WTC11 (cell line): ENCODE measurements around the gene AHNAK.

Experiments used
- ATF3 ChIP-seq: sonication (generic); formaldehyde crosslinking; conservative IDR thresholded peaks from 2 replicates; pipeline ENCODE4 v1.8.1; 2022; ENCODE audit warnings: mild to moderate bottlenecking, missing genetic modification reagents
- CTCF ChIP-seq: fragments of 200-600 bp; IDR thresholded peaks from 2 replicates; pipeline ENCODE4 v1.8.0; 2022; ENCODE audit warnings: antibody characterized with exemption
- FOXK1 ChIP-seq: sonication (generic); formaldehyde crosslinking; IDR thresholded peaks from 2 replicates; pipeline ENCODE4 v1.8.0; 2022; ENCODE audit warnings: mild to moderate bottlenecking, moderate library complexity, missing genetic modification reagents
- MAX ChIP-seq: sonication (generic); formaldehyde crosslinking; IDR thresholded peaks from 2 replicates; pipeline ENCODE4 v1.8.0; 2022; ENCODE audit warnings: mild to moderate bottlenecking, missing genetic modification reagents
- MYBL2 ChIP-seq: sonication (generic); formaldehyde crosslinking; IDR thresholded peaks from 2 replicates; pipeline ENCODE4 v1.8.1; 2023; ENCODE audit warnings: mild to moderate bottlenecking, moderate library complexity, missing genetic modification reagents
- USF1 ChIP-seq: sonication (generic); formaldehyde crosslinking; IDR thresholded peaks from 2 replicates; pipeline ENCODE4 v1.8.0; 2022; ENCODE audit warnings: mild to moderate bottlenecking, missing genetic modification reagents
- ZNF121 ChIP-seq: sonication (generic); formaldehyde crosslinking; IDR thresholded peaks from 2 replicates; pipeline ENCODE4 v1.8.0; 2023; ENCODE audit warnings: missing genetic modification reagents
- ZNF219 ChIP-seq: sonication (generic); formaldehyde crosslinking; IDR thresholded peaks from 2 replicates; pipeline ENCODE4 v1.8.0; 2023; ENCODE audit warnings: missing genetic modification reagents, mild to moderate bottlenecking, borderline replicate concordance

DNA sequence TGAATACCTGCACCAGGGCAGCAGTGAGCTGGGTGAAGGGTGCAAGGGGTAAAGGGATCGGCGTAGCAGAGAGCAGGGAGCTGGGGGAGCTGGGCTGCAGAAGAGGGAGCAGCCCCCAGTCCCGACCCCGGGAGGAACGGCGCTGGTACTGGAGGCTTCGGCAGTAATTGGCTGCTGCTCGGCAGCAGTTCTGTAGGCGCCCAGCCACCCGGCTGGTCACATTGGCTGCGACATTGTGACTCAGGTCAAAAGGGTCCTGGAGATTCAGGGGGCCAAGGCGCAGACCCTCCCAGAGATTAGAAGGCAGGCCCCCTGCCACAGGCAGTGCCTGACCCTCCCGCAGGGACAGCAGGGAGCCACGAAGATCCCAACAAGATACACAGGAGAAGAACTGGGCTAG, 29.2 kb upstream of the AHNAK start:
- TF ChIP-seq ATF3, result no peak
- no peak for TF ChIP-seq MYBL2 (CRISPR knock-in tag)
- no peak for TF ChIP-seq USF1 (CRISPR knock-in tag)
- no peak for TF ChIP-seq ZNF219 (CRISPR knock-in tag)
- no peak for TF ChIP-seq FOXK1 (CRISPR knock-in tag)
- TF ChIP-seq CTCF, result no peak
- no peak for TF ChIP-seq ZNF121
- no peak for TF ChIP-seq MAX (CRISPR knock-in tag)
